GM21825 (cell line): ENCODE results near the gene AGBL3.
A peak's percentile ranks its signal among the peaks of the same experiment; 100 is the strongest.
"Not testable (repeated sequence)": the region's sequence is repeated elsewhere in the genome, so short reads cannot be mapped to it uniquely, and the experiment has no call there.

ENCODE experiments used
- ATAC-seq: cut with Tn5 transposase; IDR thresholded peaks from one replicate; pipeline ENCODE4 v1.9.1; 2021; ENCODE audit warnings: mild to moderate bottlenecking, moderate library complexity; ENCODE audit not compliant: unreplicated experiment

Gene AGBL3

DNA sequence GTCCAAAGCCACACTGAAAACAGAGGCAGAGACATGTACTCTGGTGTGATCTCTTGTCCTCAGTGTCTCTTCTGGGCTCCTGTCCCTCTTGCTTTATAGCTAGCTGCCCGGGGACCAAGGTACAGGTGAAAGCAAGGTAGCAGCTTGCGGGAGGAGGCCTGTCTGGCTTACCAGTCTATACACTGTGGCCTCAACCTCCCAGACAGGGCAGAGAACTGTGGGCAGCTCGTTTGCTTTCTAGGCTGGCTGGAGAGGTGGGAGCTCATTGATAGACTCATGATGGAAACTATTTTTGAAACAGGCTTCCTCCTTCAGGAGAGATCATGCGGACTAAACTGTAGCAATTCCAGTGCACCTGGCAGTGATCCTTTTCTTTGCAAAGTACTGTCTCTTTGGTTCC is 179.6 kb downstream of the AGBL3 start:
- ATAC-seq, result no peak

DNA sequence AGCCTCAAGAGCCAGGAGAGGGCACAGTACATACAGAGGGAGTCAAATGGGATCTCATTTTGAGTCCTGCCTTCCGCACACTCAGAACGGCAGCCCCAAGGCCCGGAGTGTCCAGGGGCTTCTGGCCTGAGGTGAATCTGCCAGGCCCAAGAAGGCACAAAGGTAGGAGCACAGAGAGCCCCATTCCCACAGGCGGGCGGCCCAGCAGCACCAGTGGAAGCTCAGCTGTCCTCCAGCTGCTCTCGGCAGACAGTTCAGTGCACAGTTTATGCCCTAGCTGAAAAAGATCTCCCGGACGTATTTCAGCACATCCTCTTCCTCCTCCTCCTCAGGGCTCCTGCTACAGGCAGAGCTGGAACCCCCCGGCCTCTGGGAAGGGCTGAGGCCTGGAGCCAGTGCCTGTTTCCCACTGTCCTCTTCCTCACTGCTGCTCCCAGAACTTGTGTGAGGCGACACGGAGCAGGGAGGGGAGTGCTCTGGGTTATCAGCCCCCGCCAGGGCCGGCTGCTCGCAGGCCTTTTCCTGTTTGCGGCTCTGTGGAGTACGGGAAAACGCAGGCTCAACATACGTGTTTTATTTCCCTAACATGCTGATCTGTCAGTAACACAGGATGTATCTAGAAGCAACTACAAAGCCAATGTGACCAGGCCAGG is 180.2 kb downstream of the AGBL3 start:
- no peak for ATAC-seq

DNA sequence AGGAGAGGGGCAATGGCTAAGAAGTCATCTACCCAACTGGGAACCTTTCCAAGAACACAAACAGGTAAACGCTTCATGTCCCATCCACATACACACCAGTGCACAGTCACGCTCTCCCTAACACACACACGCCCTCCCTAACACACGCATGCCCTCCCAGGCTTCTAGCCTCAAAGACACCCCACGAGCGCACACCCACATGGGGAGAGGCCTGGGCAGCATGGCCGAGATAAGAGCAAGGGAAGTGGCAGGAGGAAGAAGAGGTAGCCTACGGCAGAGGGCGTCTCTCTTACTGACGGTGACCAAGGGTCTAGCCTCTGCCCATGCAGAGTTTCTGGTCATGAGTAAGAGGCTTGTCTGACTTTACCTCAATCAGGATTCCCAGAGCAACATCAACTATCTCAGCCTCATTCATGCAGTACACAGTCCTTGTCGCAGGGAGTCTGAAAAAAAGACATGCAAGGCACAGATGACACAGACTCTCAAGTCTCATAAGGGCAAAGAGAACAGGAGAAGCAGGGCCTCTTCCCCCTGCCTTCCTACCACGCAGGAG is 181.1 kb downstream of the AGBL3 start:
- no peak for ATAC-seq

GRCh38 chr7:135168001-135168400 is 181.7 kb downstream of the AGBL3 start:
- ATAC-seq, result no peak

DNA sequence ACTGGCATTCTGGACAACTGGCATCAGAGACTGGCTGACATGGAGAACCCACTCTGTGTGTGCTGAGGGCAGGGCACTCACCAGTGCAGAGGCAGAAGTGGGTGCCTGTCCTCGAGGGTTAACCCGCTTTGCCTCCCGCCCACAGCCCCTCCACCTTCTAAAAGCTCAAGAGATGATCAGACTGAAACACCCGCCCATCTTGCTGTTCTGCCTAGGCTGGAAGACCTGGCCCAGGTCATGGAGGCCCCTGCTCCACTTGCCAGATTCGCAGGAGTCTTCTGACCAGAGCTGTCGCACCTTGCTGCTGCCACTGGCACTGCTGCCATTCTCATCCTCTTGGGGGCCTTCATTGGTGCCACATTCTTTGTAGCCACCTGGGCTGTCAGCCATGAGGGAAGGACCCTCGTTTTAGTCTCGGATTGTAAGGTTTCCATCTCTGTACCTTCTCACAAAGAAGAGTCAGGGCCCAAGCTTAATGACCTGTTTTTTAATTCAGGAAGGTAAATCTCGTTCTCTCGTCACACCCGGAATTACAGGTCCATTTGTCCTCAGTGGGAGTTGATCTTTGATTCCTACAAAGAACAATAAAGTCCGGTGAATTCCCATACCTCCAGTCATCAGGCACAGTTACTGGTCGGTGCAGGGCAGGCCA is 182.3 kb downstream of the AGBL3 start:
- ATAC-seq, result no peak

- peak; percentile 39 for ATAC-seq
Measured at GRCh38 chr7:135169141-135169963, 183.0 kb downstream of the AGBL3 start.

- no peak for ATAC-seq
Measured at GRCh38 chr7:135169964-135170273, 183.6 kb downstream of the AGBL3 start.

- ATAC-seq, result peak; percentile 77
Measured at GRCh38 chr7:135170274-135170997, 184.1 kb downstream of the AGBL3 start, which contains the start of gene CYREN. Gene CYREN, minus strand, starts transcription at chr7:135170707. Its CDS starts 1,785 bp downstream, at chr7:135168922.

- peak; percentile 16 for ATAC-seq
Measured at GRCh38 chr7:135170998-135171481, 184.7 kb downstream of the AGBL3 start.

- not testable (repeated sequence) for ATAC-seq
Measured at GRCh38 chr7:135171581-135172291, 185.4 kb downstream of the AGBL3 start.

- ATAC-seq, result not testable (repeated sequence)
Measured at GRCh38 chr7:135173916-135174315, 187.6 kb downstream of the AGBL3 start.

DNA sequence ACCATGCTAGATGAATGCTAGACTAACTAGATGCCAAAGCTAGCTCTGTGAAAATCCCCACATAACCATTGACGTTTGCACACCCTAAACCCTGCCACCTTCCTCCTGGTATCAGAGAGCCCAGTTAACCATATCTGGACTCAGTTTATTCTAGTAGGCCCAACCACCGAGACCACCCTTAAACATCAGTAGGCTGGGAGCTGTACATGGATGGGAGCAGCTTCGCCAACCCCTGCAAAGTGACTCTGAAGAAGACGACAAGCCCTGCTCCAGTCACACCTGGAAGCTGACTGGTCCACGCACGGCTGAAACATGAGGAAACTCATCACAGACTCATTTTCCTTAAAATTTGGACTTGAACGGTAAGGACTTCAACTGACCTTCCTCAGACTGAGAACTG is 188.6 kb downstream of the AGBL3 start:
- no peak for ATAC-seq

DNA sequence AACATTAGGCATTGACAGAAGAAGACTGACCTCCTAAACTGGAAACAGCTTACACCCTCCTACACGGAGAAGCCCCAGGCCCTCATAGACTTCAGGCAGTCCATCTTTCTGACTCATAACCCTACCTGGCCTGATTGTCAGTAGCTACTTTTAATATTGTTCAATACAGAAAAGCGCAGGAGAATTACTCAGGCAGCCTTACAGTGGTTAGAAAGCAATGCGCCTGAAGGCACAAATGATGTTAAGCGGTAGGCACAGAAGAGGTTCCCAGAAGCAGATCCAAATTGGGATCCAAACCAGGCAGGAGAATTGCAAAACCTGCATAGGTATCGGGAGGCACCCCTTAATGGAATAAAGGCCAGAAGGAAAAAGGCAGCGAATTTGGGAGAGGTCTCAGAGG is 189.6 kb downstream of the AGBL3 start:
- no peak for ATAC-seq

- no peak for ATAC-seq
Measured at GRCh38 chr7:135177028-135177696, 190.9 kb downstream of the AGBL3 start.

DNA sequence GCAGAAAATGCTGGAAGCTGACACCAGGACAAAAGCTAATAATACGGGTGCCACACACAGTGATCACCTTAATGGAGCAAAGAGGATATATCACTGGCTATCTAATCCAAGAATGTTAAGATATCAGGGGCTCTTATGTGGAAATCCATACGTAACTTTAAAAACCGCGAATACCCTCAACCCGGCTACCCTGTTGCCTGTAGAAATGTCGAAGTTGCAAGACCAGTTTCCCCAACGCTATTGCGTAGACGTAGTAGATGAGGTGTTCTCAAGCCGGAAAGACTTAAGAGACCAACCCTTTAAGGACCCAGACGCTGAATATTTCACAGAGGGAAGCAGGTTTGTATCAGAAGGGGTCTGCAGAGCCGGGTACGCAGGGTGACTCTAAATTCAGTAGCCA is 192.1 kb downstream of the AGBL3 start:
- no peak for ATAC-seq

GRCh38 chr7:135179321-135179925 is 193.1 kb downstream of the AGBL3 start:
- ATAC-seq, result no peak

- no peak for ATAC-seq
Measured at GRCh38 chr7:135180122-135180521, 193.8 kb downstream of the AGBL3 start.

DNA sequence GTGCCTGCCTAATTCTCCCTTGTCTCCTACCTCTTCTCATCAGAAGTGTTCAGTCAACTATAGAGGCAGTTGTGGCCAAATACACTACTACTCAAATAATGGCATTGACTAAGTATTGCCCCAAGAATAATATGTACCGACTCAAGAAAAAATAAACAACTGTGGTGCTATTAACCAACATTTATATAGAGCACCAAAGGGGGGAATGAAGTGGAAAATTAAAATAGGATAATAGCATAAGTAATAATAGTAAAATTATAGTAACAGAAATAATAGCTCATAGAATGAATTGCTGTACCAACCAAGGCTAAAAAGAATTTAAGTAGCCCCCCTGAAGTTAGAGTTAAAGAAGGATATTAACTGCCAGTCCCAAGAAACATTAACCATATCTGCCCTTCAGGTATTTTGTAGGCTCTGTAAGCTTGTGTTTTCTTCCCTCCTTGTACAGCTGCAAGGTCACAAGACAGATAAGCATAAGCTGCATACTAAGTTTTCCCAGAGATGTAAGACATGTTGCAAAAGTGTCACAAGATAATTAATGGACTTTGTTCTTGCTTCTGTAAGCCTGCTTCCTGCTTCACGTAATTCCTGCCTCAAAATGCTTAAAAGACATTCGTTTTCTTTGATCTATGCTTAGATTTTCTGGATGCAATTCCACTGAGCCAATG is 195.1 kb downstream of the AGBL3 start:
- ATAC-seq, result no peak
